GM21717 (cell line): Measurements from ENCODE around the gene CYB5B.
"Not testable (repeated sequence)": the region's sequence is repeated elsewhere in the genome, so short reads cannot be mapped to it uniquely, and the experiment has no call there.

ENCODE experiments used
- ATAC-seq: cut with Tn5 transposase; IDR thresholded peaks from one replicate; pipeline ENCODE4 v1.9.1; 2021; ENCODE audit warnings: mild to moderate bottlenecking, moderate library complexity; ENCODE audit not compliant: unreplicated experiment

Gene CYB5B

GRCh38 chr16:69441030-69441429 is 16.6 kb downstream of the CYB5B start:
- ATAC-seq, result not testable (repeated sequence)

GRCh38 chr16:69443927-69444631 is 19.7 kb downstream of the CYB5B start:
- no peak for ATAC-seq

GRCh38 chr16:69444873-69445517 is 20.6 kb downstream of the CYB5B start:
- no peak for ATAC-seq

GRCh38 chr16:69448470-69449193 is 24.2 kb downstream of the CYB5B start:
- no peak for ATAC-seq

GRCh38 chr16:69451166-69451565 is 26.7 kb downstream of the CYB5B start:
- no peak for ATAC-seq

GRCh38 chr16:69453936-69454335 is 29.5 kb downstream of the CYB5B start:
- no peak for ATAC-seq

GRCh38 chr16:69463876-69464275 is 39.5 kb downstream of the CYB5B start:
- no peak for ATAC-seq

GRCh38 chr16:69465083-69465721 is 40.8 kb downstream of the CYB5B start:
- no peak for ATAC-seq

- no peak for ATAC-seq
Observed at GRCh38 chr16:69465881-69466280, 41.5 kb downstream of the CYB5B start.

- no peak for ATAC-seq
Observed at GRCh38 chr16:69466547-69466946, 42.1 kb downstream of the CYB5B start.

- no peak for ATAC-seq
Observed at GRCh38 chr16:69467080-69467479, 42.7 kb downstream of the CYB5B start.

GRCh38 chr16:69467531-69468204 is 43.2 kb downstream of the CYB5B start:
- ATAC-seq, result no peak

GRCh38 chr16:69469807-69470561 is 45.6 kb downstream of the CYB5B start:
- ATAC-seq, result peak; percentile 59

- ATAC-seq, result no peak
Observed at GRCh38 chr16:69471121-69471520, 46.7 kb downstream of the CYB5B start.

- ATAC-seq, result no peak
Observed at GRCh38 chr16:69474408-69474807, 50.0 kb downstream of the CYB5B start.

GRCh38 chr16:69476920-69477443 is 52.6 kb downstream of the CYB5B start:
- no peak for ATAC-seq

GRCh38 chr16:69477546-69477945 is 53.1 kb downstream of the CYB5B start:
- no peak for ATAC-seq

GRCh38 chr16:69478685-69479084 is 54.3 kb downstream of the CYB5B start:
- ATAC-seq, result no peak

GRCh38 chr16:69479775-69480174 is 55.4 kb downstream of the CYB5B start:
- ATAC-seq, result no peak

- no peak for ATAC-seq
Observed at GRCh38 chr16:69481901-69482341, 57.5 kb downstream of the CYB5B start.
